HG03039 (cell line): ENCODE measurements around the gene KRT33A.

Source experiments
- ATAC-seq: cut with Tn5 transposase; IDR thresholded peaks from one replicate; pipeline ENCODE4 v1.9.1; 2021; ENCODE audit warnings: mild to moderate bottlenecking, moderate library complexity; ENCODE audit not compliant: unreplicated experiment

KRT33A gene

GRCh38 chr17:41304091-41304490 lies 46.5 kb downstream of the KRT33A start:
- no peak for ATAC-seq

GRCh38 chr17:41302981-41303380 lies 47.6 kb downstream of the KRT33A start:
- no peak for ATAC-seq

- no peak for ATAC-seq
These were observed 48.4 kb downstream of the KRT33A start, which contains the start of gene KRTAP29-1 for GRCh38 chr17:41301916-41302901. Gene KRTAP29-1 (minus strand): TSS chr17:41302851. CDS start chr17:41302851, 0 bp downstream.

GRCh38 chr17:41301204-41301790 lies 49.3 kb downstream of the KRT33A start:
- no peak for ATAC-seq

GRCh38 chr17:41298458-41299135 lies 52.0 kb downstream of the KRT33A start:
- no peak for ATAC-seq

- no peak for ATAC-seq
These were observed 53.8 kb downstream of the KRT33A start for GRCh38 chr17:41296846-41297245.
